ENCODE data around the gene PLIN1.
A peak's percentile ranks its signal among the peaks of the same experiment; 100 is the strongest.

The PLIN1 gene

GRCh38 chr15:89654847-89655805, 24.0 kb downstream of the PLIN1 start, which contains the start of gene KIF7:
TSS of gene KIF7 (minus strand) at chr15:89655467. CDS start at chr15:89652930, 2,537 bp downstream.
- Histone ChIP-seq H3K4me3 (peak within 1 kb of the TSS; percentile 37 to 71 (median 57)), H3K27ac (peak within 1 kb of the TSS in 14 of 21 experiments; percentile 13 to 79 (median 60))

DNA sequence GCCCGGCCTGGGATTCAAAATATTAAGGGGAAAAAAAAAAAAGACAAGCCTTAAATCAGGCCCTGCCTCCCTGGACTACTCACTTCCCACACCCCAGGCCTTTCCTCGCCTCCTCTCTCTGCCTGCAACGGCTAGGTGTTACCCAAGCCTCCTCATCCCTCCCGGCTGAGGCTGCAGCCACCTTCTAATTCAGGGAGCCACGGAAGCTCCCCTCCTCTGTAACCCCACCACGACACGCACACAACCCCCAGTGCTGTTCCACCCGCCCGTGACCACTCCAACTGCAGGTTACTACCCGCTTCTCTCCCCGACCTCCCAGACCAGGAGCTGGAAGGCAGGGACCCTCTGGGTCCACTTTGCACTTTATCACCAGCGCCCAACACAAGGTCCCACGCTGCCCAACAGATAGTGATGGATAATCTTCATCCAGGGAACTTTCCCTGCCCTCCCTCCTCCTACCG, 24.8 kb downstream of the PLIN1 start:
- peak overlapping the region in 7 of 21 experiments; percentile 39 to 79 (median 70) for H3K27ac ChIP-seq
- peak overlapping the region; percentile 37 to 71 (median 57) for H3K4me3 ChIP-seq

GRCh38 chr15:89653578-89653977, 25.6 kb downstream of the PLIN1 start:
- no peak overlapping the region for H3K27ac ChIP-seq
- H3K4me3 ChIP-seq = no peak overlapping the region

DNA sequence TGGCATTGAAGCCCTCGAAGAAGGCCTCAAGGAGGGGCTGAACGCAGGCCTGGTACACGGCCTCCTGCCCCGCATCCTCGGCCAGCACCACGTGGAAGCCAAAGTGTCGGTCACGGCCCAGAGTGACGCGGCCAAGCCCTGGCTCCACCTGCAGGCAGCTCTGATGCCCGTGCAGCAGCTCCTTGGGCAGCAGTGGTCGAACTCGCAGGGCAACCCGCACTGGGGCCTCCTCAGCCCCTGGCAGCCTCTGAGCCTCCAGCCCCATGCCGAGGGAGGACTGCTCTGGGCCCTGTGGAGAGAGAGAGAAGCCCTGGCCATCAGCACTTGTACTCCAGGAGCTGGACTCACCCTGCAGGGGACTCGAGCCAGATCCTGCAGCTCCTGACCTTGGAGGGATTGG, 26.5 kb downstream of the PLIN1 start:
- H3K27ac ChIP-seq = no peak overlapping the region
- no peak overlapping the region for H3K4me3 ChIP-seq

- Histone ChIP-seq H3K4me3 (no peak overlapping the region), H3K27ac (no peak overlapping the region)
These were observed 27.0 kb downstream of the PLIN1 start for GRCh38 chr15:89652131-89652530.

DNA sequence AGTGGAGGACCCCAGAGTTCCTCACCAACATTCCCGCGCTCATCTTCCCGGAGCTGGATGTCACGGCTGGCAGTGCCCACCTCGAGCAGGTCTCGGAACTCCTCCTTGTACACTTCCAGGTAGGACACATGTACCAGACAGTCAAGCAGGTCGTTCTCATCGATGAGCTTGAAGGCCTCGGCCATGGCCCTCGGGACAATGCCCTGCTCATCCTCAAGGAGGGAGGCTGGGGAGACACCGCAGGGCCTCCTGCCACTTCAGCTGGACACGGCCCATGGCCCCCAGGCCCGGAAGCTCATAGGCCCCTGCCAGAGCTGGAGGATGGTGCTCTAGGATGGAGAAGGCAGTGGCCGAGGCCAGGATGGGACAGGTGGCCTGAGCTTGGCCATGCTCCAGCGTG, 29.5 kb downstream of the PLIN1 start:
- no peak overlapping the region for H3K4me3 ChIP-seq

GRCh38 chr15:89649013-89649625, 30.0 kb downstream of the PLIN1 start:
- Histone ChIP-seq H3K4me3 (no peak overlapping the region), H3K27ac (no peak overlapping the region)

More for the DNA sequence above, 29.5 kb downstream of the PLIN1 start:
- H3K27ac ChIP-seq = no peak overlapping the region

GRCh38 chr15:89648106-89649012, 30.8 kb downstream of the PLIN1 start:
- Histone ChIP-seq H3K27ac (no peak overlapping the region), H3K4me3 (no peak overlapping the region)

- Histone ChIP-seq H3K4me3 (no peak overlapping the region), H3K27ac (no peak overlapping the region)
These were observed 31.8 kb downstream of the PLIN1 start for GRCh38 chr15:89647191-89647851.

- no peak overlapping the region for H3K27ac ChIP-seq
These were observed 32.6 kb downstream of the PLIN1 start for GRCh38 chr15:89646416-89647141.

DNA sequence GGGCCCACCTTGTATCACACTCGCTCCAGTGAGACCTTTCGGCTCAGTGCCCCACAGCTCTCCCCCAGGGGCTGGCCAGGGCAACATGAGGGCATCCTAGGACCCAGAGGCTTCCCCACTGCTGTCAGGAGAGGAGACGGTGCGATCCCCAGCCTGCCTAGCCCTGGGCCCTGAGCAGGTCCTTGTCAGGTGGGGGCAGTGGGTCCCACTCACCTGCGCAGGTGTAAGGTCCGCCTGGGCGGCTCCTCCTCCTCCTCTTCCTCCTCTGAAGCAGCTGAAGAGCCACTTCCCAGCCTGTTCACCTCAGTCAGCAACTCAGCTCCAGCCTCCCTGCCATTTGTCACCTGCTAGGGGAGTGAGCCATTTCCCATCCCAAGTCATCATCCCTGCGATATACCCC, 33.5 kb downstream of the PLIN1 start:
- Histone ChIP-seq H3K27ac (no peak overlapping the region), H3K4me3 (no peak overlapping the region)

More at GRCh38 chr15:89646416-89647141, 32.6 kb downstream of the PLIN1 start:
- H3K4me3 ChIP-seq = no peak overlapping the region

- Histone ChIP-seq H3K27ac (no peak overlapping the region), H3K4me3 (no peak overlapping the region)
These were observed 37.1 kb downstream of the PLIN1 start for GRCh38 chr15:89642106-89642505.

DNA sequence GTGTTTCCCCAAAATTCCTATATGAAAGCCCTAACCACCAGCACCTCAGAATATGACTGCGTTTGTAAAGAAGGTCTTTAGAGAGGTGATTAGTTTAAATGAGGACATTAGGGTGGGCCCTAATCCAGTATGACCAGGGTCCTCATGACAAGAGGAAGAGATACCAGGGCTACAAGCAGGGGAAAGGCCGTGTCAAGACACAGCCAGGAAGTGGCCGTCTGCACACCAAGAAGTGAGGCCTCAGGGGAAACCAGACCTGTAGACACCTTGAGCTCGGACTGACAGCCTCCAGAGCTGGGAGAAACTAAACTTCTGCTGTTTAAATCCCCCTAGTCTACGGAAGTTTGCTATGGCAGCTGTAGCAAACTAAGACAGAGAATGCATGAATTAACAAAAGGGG, 38.1 kb downstream of the PLIN1 start:
- Histone ChIP-seq H3K27ac (no peak overlapping the region), H3K4me3 (no peak overlapping the region)

- H3K4me3 ChIP-seq = no peak overlapping the region
- H3K27ac ChIP-seq = no peak overlapping the region
These were observed 38.9 kb downstream of the PLIN1 start for GRCh38 chr15:89640245-89640644.

GRCh38 chr15:89633585-89633984, 45.6 kb downstream of the PLIN1 start:
- Histone ChIP-seq H3K4me3 (no peak overlapping the region), H3K27ac (no peak overlapping the region)

DNA sequence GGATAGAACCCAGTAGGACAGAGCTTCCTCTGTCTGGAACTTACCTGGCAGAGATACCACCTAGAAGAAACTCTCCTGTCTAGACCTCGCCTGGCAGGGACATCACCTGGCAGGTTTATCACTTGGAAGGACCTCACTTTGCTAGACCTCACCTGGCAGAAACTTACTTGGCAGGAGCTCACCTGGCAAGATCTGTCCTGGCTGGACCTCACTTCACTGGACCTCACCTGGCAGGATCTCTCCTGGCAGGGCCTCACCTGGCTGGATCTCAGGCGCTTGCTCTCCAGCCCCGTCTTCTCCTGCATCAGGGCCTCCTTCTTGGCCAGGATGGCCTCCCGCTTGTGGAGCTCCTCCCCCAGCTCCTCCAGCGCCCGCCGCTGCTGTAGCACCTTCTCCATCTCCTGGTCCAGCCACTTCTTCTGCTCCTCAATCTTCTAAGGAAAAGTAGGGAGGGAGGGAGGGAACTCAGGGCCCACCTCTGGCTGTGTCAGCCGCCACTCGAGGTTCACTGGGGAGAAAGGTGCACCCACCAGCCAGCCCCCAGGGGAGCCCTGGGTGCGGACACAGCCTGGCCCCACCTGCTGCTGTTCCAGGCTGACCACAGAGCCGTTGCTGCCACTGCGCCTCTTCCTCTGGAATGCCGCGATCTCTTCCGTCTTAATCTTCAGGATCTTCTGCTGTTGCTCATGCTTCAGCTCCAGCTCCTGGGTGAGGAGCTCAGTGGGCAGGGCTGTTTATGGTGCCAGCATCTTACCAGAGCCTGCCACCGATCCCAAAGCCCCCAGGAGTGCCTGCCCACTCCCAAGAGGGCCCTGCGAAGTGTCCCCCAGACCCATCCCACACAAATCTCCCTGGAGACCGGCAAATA, 46.4 kb downstream of the PLIN1 start:
- Histone ChIP-seq H3K27ac (no peak overlapping the region), H3K4me3 (no peak overlapping the region)

GRCh38 chr15:89631902-89632264, 47.3 kb downstream of the PLIN1 start:
- Histone ChIP-seq H3K4me3 (no peak overlapping the region), H3K27ac (no peak overlapping the region)
